ENCODE measurements around the gene TMEM129.

Gene TMEM129

DNA sequence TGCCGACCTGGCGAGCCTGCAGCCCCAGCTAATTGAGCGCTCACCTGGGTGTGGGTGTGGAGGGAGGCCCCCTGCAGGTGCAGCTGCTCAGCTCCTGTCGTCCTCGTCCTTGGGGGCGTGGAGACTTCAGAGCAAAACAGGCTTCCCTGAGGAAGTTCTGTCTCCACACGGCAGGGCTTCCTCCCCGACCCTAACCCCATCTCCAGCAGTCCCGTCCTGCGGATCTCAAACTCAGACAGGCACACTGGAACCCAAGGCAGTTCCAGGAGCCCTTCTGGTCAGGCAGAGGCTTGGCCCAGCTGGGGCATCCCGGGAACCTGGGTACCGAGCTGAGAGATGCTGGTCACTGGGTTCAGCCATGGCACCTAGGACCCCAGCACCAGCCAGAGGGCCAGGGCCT is 24.6 kb upstream of the TMEM129 start:
- in situ Hi-C loops (cut with MboI; ENCODE audit: low sequenced_read_pairs), result loop anchor here (10.0 kb wide), 1 partner anchor 159 kb away; no protein-coding TSS in a partner anchor

DNA sequence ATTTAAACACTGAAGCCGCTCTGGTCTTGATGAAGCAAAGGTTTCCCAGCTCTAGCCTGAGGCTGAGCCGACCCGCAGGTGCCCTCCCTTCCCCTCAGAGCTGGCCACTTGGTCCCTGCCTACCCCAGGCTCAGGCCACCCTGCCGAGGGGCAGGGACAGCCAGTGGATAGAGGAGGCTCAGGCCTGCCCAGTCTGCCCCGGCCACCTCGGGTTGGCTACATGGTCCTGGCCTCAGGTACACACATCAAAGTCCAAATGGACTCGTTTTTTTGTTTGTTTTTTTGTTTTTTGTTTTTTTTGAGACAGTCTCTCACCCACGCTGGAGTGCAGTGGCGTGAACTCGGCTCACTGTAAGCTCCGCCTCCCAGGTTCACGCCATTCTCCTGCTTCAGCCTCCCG is 24.0 kb upstream of the TMEM129 start:
- in situ Hi-C loops (cut with MboI; ENCODE audit: low sequenced_read_pairs), result loop anchor here (10.0 kb wide), 1 partner anchor 160 kb away; no protein-coding TSS in a partner anchor

DNA sequence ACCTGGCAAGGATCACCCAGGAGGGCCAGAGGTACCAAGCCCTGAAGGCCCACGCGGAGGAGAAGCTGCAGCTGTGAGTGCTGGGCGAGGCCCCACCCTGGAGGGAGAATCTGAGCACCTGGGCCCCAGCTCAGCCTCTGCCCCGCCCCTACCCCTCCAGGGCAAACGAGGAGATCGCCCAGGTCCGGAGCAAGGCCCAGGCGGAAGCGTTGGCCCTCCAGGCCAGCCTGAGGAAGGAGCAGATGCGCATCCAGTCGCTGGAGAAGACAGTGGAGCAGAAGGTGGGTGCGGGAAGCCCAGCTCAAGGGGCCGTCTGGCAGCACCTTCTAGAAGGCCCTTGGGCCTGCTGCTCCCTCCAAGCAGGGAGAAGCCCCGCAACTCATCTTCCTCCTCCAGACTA is 23.4 kb upstream of the TMEM129 start:
- in situ Hi-C loops (cut with MboI; ENCODE audit: low sequenced_read_pairs), result loop anchor here (10.0 kb wide), 1 partner anchor 160 kb away; no protein-coding TSS in a partner anchor

DNA sequence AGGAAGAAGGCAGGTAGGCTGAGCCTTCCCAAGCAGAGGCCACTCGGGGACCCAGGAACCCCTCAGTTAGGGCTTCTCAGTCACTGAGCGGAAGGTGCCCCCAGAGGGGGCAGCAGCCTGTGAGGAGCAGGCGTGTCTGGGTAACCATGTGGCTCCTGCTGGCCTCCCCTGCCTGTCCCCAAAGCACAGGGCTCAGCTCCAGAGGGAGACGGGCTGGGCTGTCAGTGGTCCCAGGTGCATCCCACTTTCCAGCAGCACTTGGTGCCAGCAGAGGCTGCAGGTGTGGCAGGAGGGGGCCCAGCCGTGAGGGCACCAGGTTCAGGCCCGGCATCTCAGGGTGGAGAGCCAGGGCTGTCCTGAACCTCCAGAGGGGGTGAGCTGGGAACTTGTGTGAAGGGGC is 22.9 kb upstream of the TMEM129 start:
- in situ Hi-C loops (cut with MboI; ENCODE audit: low sequenced_read_pairs), result loop anchor here (10.0 kb wide), 1 partner anchor 161 kb away; no protein-coding TSS in a partner anchor

DNA sequence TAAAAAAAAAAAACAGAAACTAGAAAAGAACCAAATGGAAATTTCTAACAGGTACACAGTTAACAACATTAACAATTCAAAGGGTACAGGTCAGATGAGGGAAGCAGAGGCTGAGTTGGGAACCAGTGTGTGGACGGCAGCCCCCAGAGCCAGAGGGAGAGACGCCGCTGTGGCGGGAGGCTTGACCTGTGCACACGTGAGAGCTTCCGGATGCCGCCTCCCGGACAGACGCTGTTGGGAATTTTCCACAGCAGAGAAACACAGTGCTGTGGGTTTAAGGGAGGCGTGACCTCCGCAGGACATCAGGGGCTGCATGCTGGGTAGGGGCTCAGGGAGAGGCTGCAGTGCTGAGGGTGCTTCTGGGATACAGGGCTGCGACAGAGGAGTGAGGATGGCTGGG is 22.4 kb upstream of the TMEM129 start:
- in situ Hi-C loops (cut with MboI; ENCODE audit: low sequenced_read_pairs), result loop anchor here (10.0 kb wide), 1 partner anchor 161 kb away; no protein-coding TSS in a partner anchor

DNA sequence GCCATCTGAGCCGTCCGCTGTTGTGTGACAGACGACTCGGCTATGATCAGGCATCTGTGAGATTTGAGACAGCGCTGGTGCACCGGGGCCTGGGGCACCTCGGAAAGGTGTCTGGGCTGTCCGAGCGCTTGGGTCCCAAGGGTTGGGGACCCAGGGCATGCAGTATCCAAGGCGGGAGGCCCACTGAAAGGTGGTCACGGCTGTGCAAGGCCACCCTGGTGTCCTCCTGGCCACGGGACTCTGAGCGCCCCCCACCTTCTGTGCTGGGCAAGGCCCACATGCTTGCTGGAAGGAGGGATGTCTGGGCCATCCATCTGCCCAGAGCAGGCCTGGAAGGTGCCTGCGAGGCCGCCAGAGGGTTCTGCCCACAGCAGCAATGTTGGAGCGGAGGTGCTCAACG is 20.1 kb upstream of the TMEM129 start:
- in situ Hi-C loops (cut with MboI; ENCODE audit: low sequenced_read_pairs), result loop anchor here (10.0 kb wide), 1 partner anchor 164 kb away; no protein-coding TSS in a partner anchor

DNA sequence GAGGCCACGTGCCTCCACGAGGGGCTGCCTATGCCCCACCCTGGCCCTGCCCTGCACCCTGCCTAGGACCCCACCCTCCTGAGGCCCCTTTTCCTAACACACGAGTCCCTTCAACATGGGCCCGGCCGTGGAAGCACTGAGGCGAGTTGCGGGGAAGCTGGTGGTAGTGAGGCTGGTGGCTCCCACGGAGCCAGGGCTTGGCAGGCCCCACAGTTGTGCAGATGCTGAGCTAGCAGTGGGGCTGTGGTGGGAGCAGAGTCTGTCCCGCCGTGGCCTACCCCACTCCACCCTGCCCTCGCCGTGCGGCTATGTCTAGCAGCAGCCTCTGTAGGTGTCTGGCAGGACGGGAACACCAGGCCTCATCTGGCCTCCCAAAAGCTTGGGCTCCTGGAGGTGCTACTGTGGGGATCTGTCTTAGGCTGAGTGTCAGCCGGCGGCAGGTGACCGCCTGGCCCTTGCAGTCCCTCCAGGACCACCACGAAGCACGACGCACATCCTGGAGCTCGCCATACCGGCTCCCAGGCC is 19.0 kb upstream of the TMEM129 start:
- in situ Hi-C loops (cut with MboI; ENCODE audit: low sequenced_read_pairs), result loop anchor here (10.0 kb wide), 1 partner anchor 165 kb away; no protein-coding TSS in a partner anchor

DNA sequence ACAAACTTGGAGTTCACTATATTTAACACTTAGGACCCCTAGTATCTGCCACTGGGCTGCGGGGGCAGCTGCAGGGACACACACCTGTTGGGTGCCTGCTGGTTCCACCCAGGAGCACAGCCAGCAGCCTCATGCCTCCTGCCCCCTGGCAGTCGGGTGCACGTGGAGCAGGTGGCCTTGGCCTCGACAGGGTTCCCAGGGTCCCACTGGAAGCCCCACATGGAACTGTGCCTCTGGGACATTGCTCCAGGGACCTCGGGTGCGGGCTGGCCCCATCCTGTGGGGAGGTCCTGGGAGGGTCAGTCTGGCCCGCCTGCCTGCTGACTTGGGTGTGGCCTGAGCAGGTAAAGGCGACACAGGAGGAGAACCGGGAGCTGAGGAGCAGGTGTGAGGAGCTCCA is 18.2 kb upstream of the TMEM129 start:
- in situ Hi-C loops (cut with MboI; ENCODE audit: low sequenced_read_pairs), result no loop called here

DNA sequence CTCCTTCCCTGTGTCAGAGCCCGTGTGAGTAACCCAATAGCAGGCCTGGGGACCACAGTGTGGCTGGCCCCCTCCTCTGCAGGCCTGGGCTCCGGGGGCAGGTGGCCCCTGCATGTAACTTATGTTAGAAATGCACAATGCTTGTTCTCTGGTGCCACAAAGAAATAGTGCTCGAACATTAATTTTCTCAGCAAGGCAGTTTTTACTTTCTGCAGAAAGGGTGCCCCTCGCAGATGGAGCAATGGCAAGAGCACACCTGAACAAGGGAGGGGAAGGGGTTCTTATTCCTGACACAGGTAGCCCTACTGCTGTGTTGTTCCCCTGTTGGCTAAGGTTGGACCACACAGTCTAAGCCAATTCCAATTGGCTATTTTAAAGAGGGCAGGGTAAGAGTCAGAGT is 17.3 kb upstream of the TMEM129 start:
- in situ Hi-C loops (cut with MboI; ENCODE audit: low sequenced_read_pairs), result no loop called here

DNA sequence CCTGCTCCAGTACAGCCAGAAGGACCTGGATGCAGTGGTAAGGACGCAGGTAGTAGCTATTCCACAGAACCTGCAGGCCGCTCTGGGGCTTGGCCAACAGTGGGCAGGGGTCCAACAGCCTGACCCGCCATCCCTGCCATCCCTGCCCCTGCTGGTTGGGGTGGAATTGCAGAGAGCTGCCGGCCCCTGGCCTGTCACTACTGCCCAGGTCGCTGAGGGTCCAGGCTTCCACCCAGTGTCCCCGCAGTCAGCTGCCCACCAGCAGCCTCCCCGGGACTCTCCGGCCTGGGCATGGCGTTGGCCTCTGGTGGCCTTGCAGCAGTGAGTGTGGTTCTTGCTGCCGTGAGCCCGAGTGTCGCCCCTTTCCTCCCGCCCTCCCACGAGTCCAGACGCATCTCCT is 16.5 kb upstream of the TMEM129 start:
- in situ Hi-C loops (cut with MboI; ENCODE audit: low sequenced_read_pairs), result no loop called here

DNA sequence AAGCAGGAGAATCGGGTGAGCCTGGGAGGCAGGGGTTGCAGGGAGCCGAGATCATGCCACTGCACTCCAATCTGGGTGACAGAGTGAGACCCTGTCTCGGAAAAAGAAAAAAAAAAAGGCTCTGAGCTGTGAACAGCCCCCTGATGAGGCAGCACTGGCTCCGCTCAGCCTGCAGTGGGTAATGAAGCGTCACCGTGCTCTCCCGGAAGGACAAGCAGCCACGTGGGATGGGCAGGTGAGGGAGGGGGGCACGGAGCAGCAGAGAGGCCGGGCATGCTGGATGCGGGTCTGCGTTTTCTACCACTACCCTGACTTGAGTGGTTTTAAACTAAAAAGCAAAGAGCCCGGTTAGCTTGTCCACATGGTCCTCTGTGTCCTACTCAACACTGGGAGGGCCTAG is 15.7 kb upstream of the TMEM129 start:
- in situ Hi-C loops (cut with MboI; ENCODE audit: low sequenced_read_pairs), result no loop called here

DNA sequence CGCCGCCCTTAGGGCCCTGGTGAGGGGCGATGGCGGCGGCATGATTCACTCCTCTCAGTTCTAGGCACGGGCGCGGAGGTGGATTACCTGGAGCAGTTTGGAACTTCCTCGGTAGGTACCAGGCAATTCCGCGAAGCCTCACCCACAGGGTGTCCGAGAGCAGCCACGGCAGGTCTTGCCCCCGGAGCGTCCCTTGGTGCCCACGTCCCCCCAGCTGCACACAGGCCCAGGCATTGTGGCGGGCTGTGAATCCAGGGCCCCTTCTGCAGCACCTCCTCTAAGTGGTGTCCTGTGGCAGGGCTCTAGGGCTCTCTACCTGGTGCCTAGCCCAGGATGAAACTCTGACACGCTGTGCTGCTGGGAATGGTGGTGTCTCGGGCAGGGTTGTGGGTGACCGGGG is 14.1 kb upstream of the TMEM129 start:
- in situ Hi-C loops (cut with MboI; ENCODE audit: low sequenced_read_pairs), result no loop called here

DNA sequence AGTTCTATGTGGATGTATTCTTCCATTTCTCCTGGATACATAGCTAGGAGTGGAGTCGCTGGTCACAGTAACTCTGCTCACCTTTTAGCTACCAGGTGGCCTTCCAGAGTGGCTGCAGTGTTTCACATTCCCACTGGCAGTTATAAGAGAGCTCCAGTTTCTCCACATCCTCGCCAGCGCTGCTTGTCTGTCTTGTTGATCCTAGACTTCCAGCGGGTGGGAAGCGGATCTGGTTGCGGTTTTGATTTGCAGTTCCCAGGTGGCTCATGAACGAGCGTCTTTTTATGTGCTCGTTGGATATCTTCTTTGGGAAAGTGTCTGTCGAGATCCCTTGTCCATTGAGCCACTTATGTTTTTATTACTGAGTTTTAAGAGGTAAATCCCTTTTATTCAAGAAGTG is 11.8 kb upstream of the TMEM129 start:
- in situ Hi-C loops (cut with MboI; ENCODE audit: low sequenced_read_pairs), result no loop called here

DNA sequence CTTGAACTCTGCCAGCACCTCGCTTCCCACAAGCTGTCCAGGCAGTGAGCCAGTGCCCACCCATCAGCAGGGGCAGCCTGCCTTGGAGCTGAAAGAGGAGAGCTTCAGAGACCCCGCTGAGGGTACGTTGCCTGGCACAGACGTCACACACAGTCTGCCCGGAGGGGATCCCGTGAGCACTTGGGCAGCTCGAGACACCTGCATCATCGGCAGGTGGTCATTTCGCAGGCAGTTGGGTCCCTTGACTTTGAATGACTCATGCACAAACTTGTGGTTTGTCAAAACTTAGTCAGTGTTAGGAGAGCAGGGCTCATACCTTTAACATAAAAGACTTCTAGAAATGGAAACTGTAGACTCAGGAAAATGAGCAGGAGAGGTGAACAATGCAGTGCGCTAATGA is 10.1 kb upstream of the TMEM129 start:
- in situ Hi-C loops (cut with MboI; ENCODE audit: low sequenced_read_pairs), result no loop called here

DNA sequence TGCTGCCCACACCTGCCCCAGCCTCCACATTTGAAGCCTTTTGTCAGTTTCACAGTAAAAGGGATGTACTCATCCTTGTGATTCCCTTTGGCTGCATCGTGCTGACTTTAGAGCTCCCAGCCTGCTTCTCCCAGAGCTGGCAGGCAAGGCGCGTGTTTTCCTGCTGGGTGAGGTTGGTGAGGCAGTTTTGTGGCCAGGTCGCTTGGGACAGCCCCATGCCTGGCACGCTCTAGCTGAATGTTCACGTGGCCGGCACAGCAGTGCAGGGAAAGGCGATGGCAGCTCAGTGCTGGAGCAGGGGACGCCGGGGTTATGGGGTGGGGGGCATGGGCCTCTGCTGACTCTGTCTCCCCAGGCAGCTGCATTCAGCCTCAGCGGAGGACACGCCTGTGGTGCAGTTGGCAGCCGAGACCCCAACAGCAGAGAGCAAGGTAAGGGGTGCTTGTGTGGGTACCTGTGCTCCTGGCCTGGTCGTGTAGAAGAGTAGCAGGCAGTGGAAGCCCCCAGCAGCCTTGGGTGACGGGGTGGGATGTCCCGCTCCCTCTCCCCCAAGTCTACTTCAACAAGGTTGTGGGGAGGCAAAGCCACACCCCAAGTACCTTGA is 9.5 kb upstream of the TMEM129 start:
- in situ Hi-C loops (cut with MboI; ENCODE audit: low sequenced_read_pairs), result no loop called here

DNA sequence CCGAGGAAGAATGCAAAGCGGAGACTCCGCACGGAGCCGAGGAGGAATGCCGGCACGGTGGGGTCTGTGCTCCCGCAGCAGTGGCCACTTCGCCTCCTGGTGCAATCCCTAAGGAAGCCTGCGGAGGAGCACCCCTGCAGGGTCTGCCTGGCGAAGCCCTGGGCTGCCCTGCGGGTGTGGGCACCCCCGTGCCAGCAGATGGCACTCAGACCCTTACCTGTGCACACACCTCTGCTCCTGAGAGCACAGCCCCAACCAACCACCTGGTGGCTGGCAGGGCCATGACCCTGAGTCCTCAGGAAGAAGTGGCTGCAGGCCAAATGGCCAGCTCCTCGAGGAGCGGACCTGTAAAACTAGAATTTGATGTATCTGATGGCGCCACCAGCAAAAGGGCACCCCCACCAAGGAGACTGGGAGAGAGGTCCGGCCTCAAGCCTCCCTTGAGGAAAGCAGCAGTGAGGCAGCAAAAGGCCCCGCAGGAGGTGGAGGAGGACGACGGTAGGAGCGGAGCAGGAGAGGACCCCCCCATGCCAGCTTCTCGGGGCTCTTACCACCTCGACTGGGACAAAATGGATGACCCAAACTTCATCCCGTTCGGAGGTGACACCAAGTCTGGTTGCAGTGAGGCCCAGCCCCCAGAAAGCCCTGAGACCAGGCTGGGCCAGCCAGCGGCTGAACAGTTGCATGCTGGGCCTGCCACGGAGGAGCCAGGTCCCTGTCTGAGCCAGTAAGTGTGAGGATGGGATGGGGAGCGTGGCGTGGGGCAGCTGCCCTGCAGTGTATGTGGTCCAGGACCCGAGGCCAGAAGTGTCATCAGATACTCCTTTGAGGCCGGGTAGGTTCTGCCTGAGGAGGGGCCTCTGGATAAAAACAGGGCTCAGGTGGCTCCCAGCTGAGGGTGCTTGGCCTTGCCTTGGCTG is 7.2 kb upstream of the TMEM129 start:
- in situ Hi-C loops (cut with MboI; ENCODE audit: low sequenced_read_pairs), result no loop called here

DNA sequence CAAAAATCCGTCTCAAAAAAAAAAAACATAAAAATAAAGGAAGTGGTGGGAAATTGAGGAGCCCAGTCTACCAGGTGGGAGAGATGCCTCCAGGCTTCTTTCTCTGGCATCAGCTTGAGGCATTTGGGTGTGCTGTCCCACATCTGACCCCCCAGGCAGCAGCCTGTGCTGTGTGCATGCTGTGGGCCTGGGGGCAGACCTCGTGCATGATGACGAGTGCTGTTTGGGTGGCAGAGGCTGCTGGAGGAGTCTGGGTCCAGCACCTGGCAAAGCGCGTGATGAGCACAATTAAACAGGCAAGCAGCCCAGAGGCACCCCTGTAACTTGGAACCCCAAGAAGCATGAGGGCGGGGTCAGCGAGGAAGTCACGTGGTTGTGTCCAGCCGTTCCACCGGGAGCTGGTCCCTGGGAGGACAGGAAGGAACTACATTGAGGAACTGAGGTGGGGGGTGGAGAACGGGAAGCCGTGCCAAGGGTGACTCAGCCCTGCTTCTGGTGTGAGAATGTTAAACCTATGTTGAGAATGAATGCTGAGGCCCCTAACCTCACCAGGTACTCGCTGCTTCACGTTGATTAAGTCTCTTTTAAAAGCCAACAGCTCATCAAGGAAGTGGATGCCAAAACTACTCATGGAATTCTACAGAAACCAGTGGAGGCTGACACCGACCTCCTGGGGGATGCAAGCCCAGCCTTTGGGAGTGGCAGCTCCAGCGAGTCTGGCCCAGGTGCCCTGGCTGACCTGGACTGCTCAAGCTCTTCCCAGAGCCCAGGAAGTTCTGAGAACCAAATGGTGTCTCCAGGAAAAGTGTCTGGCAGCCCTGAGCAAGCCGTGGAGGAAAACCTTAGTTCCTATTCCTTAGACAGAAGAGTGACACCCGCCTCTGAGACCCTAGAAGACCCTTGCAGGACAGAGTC is 6.3 kb upstream of the TMEM129 start:
- in situ Hi-C loops (cut with MboI; ENCODE audit: low sequenced_read_pairs), result no loop called here

DNA sequence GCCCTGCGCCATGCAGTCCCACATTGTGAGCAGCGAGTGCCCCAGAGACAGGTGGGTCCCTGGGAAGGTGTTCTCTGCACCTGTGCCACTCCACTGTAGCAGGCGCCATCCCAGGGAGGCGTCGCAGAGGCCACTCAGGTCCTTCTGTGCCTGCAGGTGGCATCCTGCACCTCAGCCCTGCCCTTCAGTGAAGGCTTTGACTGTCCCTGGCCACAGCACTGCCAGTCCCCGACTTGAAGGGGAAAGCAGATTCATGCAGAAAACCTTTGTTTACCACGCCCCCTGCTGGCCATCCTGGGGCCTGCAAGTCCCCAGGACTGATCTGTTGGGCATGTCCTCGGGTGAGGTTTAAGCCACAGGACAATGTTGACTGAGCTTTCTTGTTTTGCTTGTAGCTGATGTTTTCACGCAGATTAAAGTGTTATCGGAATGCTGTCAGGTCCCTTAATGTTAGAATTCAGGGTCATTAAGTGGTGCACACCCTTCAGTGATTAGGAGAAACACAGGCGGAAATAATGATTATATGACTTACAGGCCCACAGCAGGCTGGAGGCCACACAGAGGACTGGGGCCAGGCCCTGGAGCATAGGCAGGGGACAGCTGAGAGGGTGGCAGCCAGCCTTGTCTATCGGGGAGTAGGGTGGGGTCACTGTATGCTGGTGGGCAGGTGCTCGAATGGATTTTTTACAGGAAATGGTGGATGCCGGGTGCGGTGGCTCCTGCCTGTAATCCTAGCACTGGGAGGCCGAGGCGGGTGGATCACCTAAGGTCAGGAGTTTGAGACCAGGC is 5.2 kb upstream of the TMEM129 start:
- in situ Hi-C loops (cut with MboI; ENCODE audit: low sequenced_read_pairs), result no loop called here

DNA sequence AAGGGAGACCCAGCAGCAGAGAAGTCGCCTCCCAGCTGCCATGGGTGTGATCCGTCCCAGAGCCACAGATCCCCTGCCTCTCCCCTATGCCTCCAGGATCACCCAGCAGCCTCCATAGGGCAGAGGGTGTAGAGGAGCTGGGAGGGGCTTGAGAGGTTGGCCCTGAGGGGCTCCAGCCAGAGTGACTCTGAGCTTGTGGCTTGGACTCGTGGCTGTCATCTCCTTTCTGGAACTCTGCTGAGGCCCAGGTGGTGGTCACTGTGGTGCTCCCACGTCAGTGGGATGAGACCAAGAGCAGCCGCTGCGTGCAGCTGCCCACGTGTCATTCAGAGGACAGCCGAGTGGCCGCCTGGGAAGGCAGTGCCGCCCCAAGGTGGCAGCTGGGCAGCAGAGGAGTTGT is 4.4 kb upstream of the TMEM129 start:
- in situ Hi-C loops (cut with MboI; ENCODE audit: low sequenced_read_pairs), result no loop called here
